HCT116 (cell line): Measurements from ENCODE around the gene ADIG. TPM values are rescaled to one million over a fixed set of nuclear protein-coding genes. Genes with fewer than 3 reads are reported as not detected.

ENCODE experiments used
- ATAC-seq: fragments of 200-7000 bp; cut with Tn5 transposase; 2 replicates; pipeline ENCODE4 v1.9.1; 2020; ENCODE audit warnings: mild to moderate bottlenecking, moderate library complexity
- BruUV-seq: library from RNA; stranded (reverse); fragments of 400-500 nt; replicated peaks from 2 replicates; lab custom pipeline; 2021; lab: Mats Ljungman, UMichigan
- CTCF ChIA-PET: fragments of 300-600 bp; sonication (Branson Sonifier 250); formaldehyde crosslinking; loops from one replicate; lab custom pipeline; 2021; ENCODE audit warnings: antibody characterized with exemption; lab: Charles Lee
- POLR2A ChIA-PET: fragments of 300-600, 350-600 bp; sonication (Branson Sonifier 250); formaldehyde crosslinking; loops from one replicate; lab custom pipeline; 2021; ENCODE audit warnings: antibody characterized with exemption; lab: Charles Lee
- RAD21 ChIA-PET, 2 experiments: fragments of 300-600 bp; sonication (Branson Sonifier 250); formaldehyde crosslinking; loops; one replicate each; lab custom pipeline; 2023; ENCODE audit warnings: low total read pairs in 2 of 2; ENCODE audit not compliant: uncharacterized antibody in 2 of 2, unreplicated experiment in 2 of 2, low non-redundant PET in 1 of 2; lab: Charles Lee
- DNase-seq: peaks from one replicate; pipeline ENCODE4 v3.0.0-alpha.2; 2010; ENCODE audit warnings: low read depth, low spot score
- H2AFZ ChIP-seq: fragments of 200-600 bp; shearing (Covaris generic), sonication (generic); 2 replicates; pipeline ENCODE4 v1.6.1; 2017; ENCODE audit warnings: low read depth, mixed run types, mixed read lengths, antibody characterized with exemption, low read length; ENCODE audit not compliant: poor library complexity, severe bottlenecking
- H3K27ac ChIP-seq: 2 replicates; pipeline ENCODE4 v1.5.1; 2012; ENCODE audit warnings: low read depth, low read length
- H3K27me3 ChIP-seq: fragments of 200-600 bp; sonication (generic); 2 replicates; pipeline ENCODE4 v1.6.1; 2016; ENCODE audit warnings: mixed run types, low read length, mixed read lengths; ENCODE audit not compliant: insufficient read depth
- H3K36me3 ChIP-seq, 2 experiments: fragments of 200-500 bp in 1 of 2; fragments of 200-600 bp in 1 of 2; sonication (Bioruptor generic) in 1 of 2; sonication (generic) in 1 of 2; 2 replicates each; pipeline versions ENCODE4 v1.5.1 to v1.6.1; 2014 to 2016; ENCODE audit warnings: low read length in 2 of 2, inconsistent platforms in 1 of 2, mixed read lengths in 1 of 2, mixed run types in 1 of 2; ENCODE audit not compliant: insufficient read depth in 2 of 2, control insufficient read depth in 1 of 2
- H3K4me1 ChIP-seq, 2 experiments: fragments of 200-600 bp in 1 of 2; sonication (generic) in 1 of 2; 2 replicates each; pipeline versions ENCODE4 v1.5.1 to v1.6.1; 2012 to 2017; ENCODE audit warnings: low read length in 2 of 2, inconsistent platforms in 1 of 2, mild to moderate bottlenecking in 1 of 2, mixed read lengths in 1 of 2, mixed run types in 1 of 2, moderate library complexity in 1 of 2; ENCODE audit not compliant: insufficient read depth in 2 of 2, control insufficient read depth in 1 of 2
- H3K4me2 ChIP-seq: fragments of 200-600 bp; sonication (generic); 2 replicates; pipeline ENCODE4 v1.6.1; 2017; ENCODE audit warnings: mixed run types, low read length, mixed read lengths
- H3K4me3 ChIP-seq, 2 experiments: fragments of 200-600 bp in 1 of 2; sonication (generic) in 1 of 2; replicated peaks in 1 of 2; 2 replicates each; pipeline ENCODE4 v1.5.1; 2011 to 2016; ENCODE audit warnings: low read length in 2 of 2, control low read depth in 1 of 2, low read depth in 1 of 2, mild to moderate bottlenecking in 1 of 2, mixed read lengths in 1 of 2, mixed run types in 1 of 2
- H3K79me2 ChIP-seq: fragments of 200-600 bp; sonication (generic); 2 replicates; pipeline ENCODE4 v1.6.1; 2017; ENCODE audit warnings: mild to moderate bottlenecking, mixed run types, low read length, moderate library complexity, mixed read lengths; ENCODE audit not compliant: insufficient read depth
- H3K9ac ChIP-seq: fragments of 200-600 bp; sonication (generic); 2 replicates; pipeline ENCODE4 v1.6.1; 2016; ENCODE audit warnings: low read length, mixed read lengths
- H3K9me2 ChIP-seq: fragments of 200-600 bp; sonication (generic), shearing (Covaris generic); 2 replicates; pipeline ENCODE4 v1.6.1; 2017; ENCODE audit warnings: mixed run types, mild to moderate bottlenecking, moderate library complexity; ENCODE audit not compliant: insufficient read depth
- H3K9me3 ChIP-seq, 2 experiments: fragments of 200-500 bp in 1 of 2; fragments of 200-600 bp in 1 of 2; sonication (Bioruptor generic) in 1 of 2; sonication (generic) in 1 of 2; 2 replicates each; pipeline ENCODE4 v1.6.1; 2014 to 2017; ENCODE audit warnings: low read length in 2 of 2, mixed read lengths in 2 of 2, inconsistent platforms in 1 of 2, low read depth in 1 of 2, mild to moderate bottlenecking in 1 of 2, mixed run types in 1 of 2, moderate library complexity in 1 of 2; ENCODE audit not compliant: control insufficient read depth in 1 of 2, insufficient read depth in 1 of 2
- H4K20me1 ChIP-seq: fragments of 200-600 bp; sonication (generic), shearing (Covaris generic); 2 replicates; pipeline ENCODE4 v1.6.1; 2017; ENCODE audit warnings: mixed run types, mild to moderate bottlenecking, moderate library complexity; ENCODE audit not compliant: insufficient read depth
- ATF3 ChIP-seq: IDR thresholded peaks from 2 replicates; pipeline ENCODE4 v1.6.1; 2012
- CBX3 ChIP-seq: IDR thresholded peaks from 2 replicates; pipeline ENCODE4 v1.6.1; 2012; ENCODE audit warnings: low read depth
- CEBPB ChIP-seq: IDR thresholded peaks from 2 replicates; pipeline ENCODE4 v1.6.1; 2012; ENCODE audit warnings: low read depth
- CTCF ChIP-seq, 3 experiments: fragments of 200-600 bp in 1 of 3; sonication (generic) in 1 of 3; IDR thresholded peaks in 2 of 3; conservative IDR thresholded peaks in 1 of 3; 2 replicates each; pipeline ENCODE4 v1.5.1; 2012 to 2017; ENCODE audit warnings: low read depth in 2 of 3, low read length in 2 of 3, antibody characterized with exemption in 1 of 3, borderline replicate concordance in 1 of 3, control low read depth in 1 of 3, mild to moderate bottlenecking in 1 of 3, mixed read lengths in 1 of 3, mixed run types in 1 of 3, moderate library complexity in 1 of 3; ENCODE audit not compliant: insufficient read depth in 1 of 3
- EGR1 ChIP-seq: IDR thresholded peaks from 2 replicates; pipeline ENCODE4 v1.6.1; 2012; ENCODE audit warnings: low read depth
- EZH2 ChIP-seq: fragments of 200-600 bp; sonication (generic); IDR thresholded peaks from 2 replicates; pipeline ENCODE4 v1.6.1; 2017; ENCODE audit warnings: antibody characterized with exemption, mixed run types
- EZH2phosphoT487 ChIP-seq: fragments of 200-600 bp; IDR thresholded peaks from 2 replicates; pipeline ENCODE4 v1.6.1; 2018; ENCODE audit warnings: antibody characterized with exemption, borderline replicate concordance
- FOSL1 ChIP-seq: IDR thresholded peaks from 2 replicates; pipeline ENCODE4 v1.6.1; 2012; ENCODE audit warnings: low read depth
- JUND ChIP-seq: IDR thresholded peaks from 2 replicates; pipeline ENCODE4 v1.6.1; 2012
- MAX ChIP-seq: IDR thresholded peaks from 2 replicates; pipeline ENCODE4 v1.6.1; 2012
- POLR2A ChIP-seq: IDR thresholded peaks from 2 replicates; pipeline ENCODE4 v1.7.0; 2011; ENCODE audit warnings: borderline replicate concordance; ENCODE audit not compliant: insufficient read depth, insufficient read length; ENCODE audit errors: extremely low read depth
- POLR2AphosphoS5 ChIP-seq: IDR thresholded peaks from 2 replicates; pipeline ENCODE4 v1.6.1; 2011; ENCODE audit warnings: mild to moderate bottlenecking, low read depth, low read length, moderate library complexity
- REST ChIP-seq: IDR thresholded peaks from 2 replicates; pipeline ENCODE4 v1.6.1; 2012; ENCODE audit warnings: low read depth
- SIN3A ChIP-seq: IDR thresholded peaks from 2 replicates; pipeline ENCODE4 v1.6.1; 2012; ENCODE audit warnings: low read depth
- YY1 ChIP-seq: IDR thresholded peaks from 2 replicates; pipeline ENCODE4 v1.6.1; 2011; ENCODE audit warnings: low read length, low read depth, moderate library complexity, mild to moderate bottlenecking; ENCODE audit not compliant: insufficient replicate concordance; ENCODE audit errors: extremely low read depth
- ZNF274 ChIP-seq: fragments of 200-500 bp; sonication (Bioruptor generic); IDR thresholded peaks from 2 replicates; pipeline ENCODE4 v1.6.1; 2014; ENCODE audit warnings: mild to moderate bottlenecking, low read depth, low read length, inconsistent platforms
- intact Hi-C: fragments of 100-400 bp; cut with micrococcal nuclease; formaldehyde crosslinking; loops from 2 replicates; pipeline ENCODE4 v1.10.0; 2022
- total RNA-seq: library from RNA; stranded (reverse); gene quantifications from one replicate; pipeline ENCODE4 v1.2.1, GENCODE V29; 2021; ENCODE audit not compliant: unreplicated experiment

The ADIG gene
- total RNA-seq, 1 experiment from 2014 or later, result not detected

- Histone ChIP-seq H3K27ac (no peak overlapping the region), H3K4me1 (no peaks in the 10 kb centered on the region), H3K9me3 (no peaks in the 10 kb centered on the region), H4K20me1 (no peaks in the 10 kb centered on the region), H3K36me3 (no peaks in the 10 kb centered on the region)
- no peak for ATAC-seq
- RAD21 ChIA-PET, result no interaction called here
- CTCF ChIA-PET, result no interaction called here
- BruUV-seq, result no TSS peak
- TF ChIP-seq EZH2phosphoT487 (no peak), YY1 (no peak), ZNF274 (no peak)
- TF ChIP-seq, all 23 proteins: peak for 0
- no peak overlapping the region for H3K4me2 ChIP-seq
- no peak overlapping the region for H3K9ac ChIP-seq
- POLR2A ChIA-PET, result no interaction called here
- 0 out of 2 replicates have a peak, but pooled peaks cover 3% of the 10 kb centered on the region for H3K27me3 ChIP-seq
- no peaks in the 10 kb centered on the region for H3K9me2 ChIP-seq
- H3K79me2 ChIP-seq, result no peaks in the 10 kb centered on the region
- H3K4me3 ChIP-seq, result no peak overlapping the region
- H2AFZ ChIP-seq, result no peak overlapping the region
- intact Hi-C loops, result no loop called here
- no peak for DNase-seq
Measured at GRCh38 chr20:38583306-38583705, 2.3 kb downstream of the ADIG start.

- POLR2A ChIA-PET, result no interaction called here
- TF ChIP-seq CEBPB (no peak), CBX3 (no peak), POLR2A (no peak), REST (no peak), ZNF274 (no peak), EZH2 (no peak), JUND (no peak), FOSL1 (no peak), POLR2AphosphoS5 (no peak), SIN3A (no peak), MAX (no peak), CTCF (IDR thresholded peaks at IDR 0.05 in 2 of 3, conservative IDR thresholded peaks at IDR 0.05 in 1 of 3; ENCODE audit: borderline replicate concordance in 1 of 3, insufficient read depth in 1 of 3, low read depth in 2 of 3, low read length in 2 of 3) (no peak), EGR1 (no peak), ATF3 (no peak)
Measured at GRCh38 chr20:38584099-38584763, 3.2 kb downstream of the ADIG start.

More at GRCh38 chr20:38584099-38584763, 3.2 kb downstream of the ADIG start:
- H3K4me2 ChIP-seq, result no peak overlapping the region
- no peaks in the 10 kb centered on the region for H3K36me3 ChIP-seq
- RAD21 ChIA-PET, result no interaction called here
- DNase-seq (no peak), ATAC-seq (no peak)
- 0 out of 2 replicates have a peak, but pooled peaks cover 3% of the 10 kb centered on the region for H3K27me3 ChIP-seq
- H2AFZ ChIP-seq, result no peak overlapping the region
- H4K20me1 ChIP-seq, result no peaks in the 10 kb centered on the region
- H3K4me3 ChIP-seq, result no peak overlapping the region
- CTCF ChIA-PET, result no interaction called here
- no TSS peak for BruUV-seq
- H3K27ac ChIP-seq, result no peak overlapping the region
- intact Hi-C loops, result no loop called here
- H3K9ac ChIP-seq, result no peak overlapping the region
- no peaks in the 10 kb centered on the region for H3K4me1 ChIP-seq
- no peaks in the 10 kb centered on the region for H3K9me2 ChIP-seq
- H3K79me2 ChIP-seq, result no peaks in the 10 kb centered on the region
- H3K9me3 ChIP-seq, result no peaks in the 10 kb centered on the region
